AG04450 (cell line): ENCODE data around the gene SUCLA2. TPM values are rescaled to one million over a fixed set of nuclear protein-coding genes. Genes with fewer than 3 reads are reported as not detected.

Source experiments
- CTCF ChIA-PET: fragments of 300-600, 350-600 bp; formaldehyde crosslinking; extraction: SDS; loops from one replicate; lab custom pipeline; 2022; ENCODE audit warnings: antibody characterized with exemption, inconsistent platforms; lab: Charles Lee
- POLR2A ChIA-PET: fragments of 350-600 bp; formaldehyde crosslinking; extraction: SDS; loops from one replicate; lab custom pipeline; 2021; ENCODE audit warnings: antibody characterized with exemption, inconsistent platforms; lab: Yijun Ruan, JAX
- DNase-seq: peaks from one replicate; pipeline ENCODE4 v3.0.0-alpha.2; 2011; ENCODE audit warnings: low read depth, low spot score
- H3K27ac ChIP-seq: one replicate; pipeline ENCODE4 v1.5.1; 2012; ENCODE audit warnings: low read depth, low read length, control low read depth
- H3K27me3 ChIP-seq: one replicate; pipeline ENCODE4 v1.6.0; 2012; ENCODE audit warnings: low read length; ENCODE audit not compliant: control insufficient read depth, insufficient read depth
- H3K4me3 ChIP-seq: 2 replicates; pipeline ENCODE4 v1.5.1; 2011; ENCODE audit warnings: mild to moderate bottlenecking, low read depth, low read length, control low read depth
- H3K9me3 ChIP-seq: 2 replicates; pipeline ENCODE4 v1.5.1; 2012; ENCODE audit warnings: low read length; ENCODE audit not compliant: control insufficient read depth, insufficient read depth
- CTCF ChIP-seq: IDR thresholded peaks from 2 replicates; pipeline ENCODE4 v1.5.1; 2011; ENCODE audit warnings: low read depth, low read length, control low read depth, inconsistent platforms
- polyA plus RNA-seq: library from polyadenylated mRNA; depleted of rRNA; stranded (reverse); fragments of >200 nt; gene quantifications from 2 replicates; pipeline ENCODE4 v1.2.3, GENCODE V29; 2011

The SUCLA2 gene
- polyA plus RNA-seq, 1 experiment: 63.5 TPM

- DNase-seq: no peak
- no peak overlapping the region for H3K4me3 ChIP-seq
- H3K27me3 ChIP-seq: no peaks in the 10 kb centered on the region
- ChIA-PET CTCF (no interaction called here), POLR2A (no interaction called here)
- TF ChIP-seq CTCF: no peak
- no peak overlapping the region for H3K27ac ChIP-seq
- peaks cover 11% of the 10 kb centered on the region for H3K9me3 ChIP-seq
Observed at GRCh38 chr13:48029859-48030258, 28.8 kb upstream of the SUCLA2 start.

- POLR2A ChIA-PET: interaction anchor here (1.3 kb wide), 1 partner anchor 10 kb away, joined by 4 read pairs; the partner anchor contains the start of gene NUDT15
- Histone ChIP-seq H3K9me3 (peaks cover 11% of the 10 kb centered on the region), H3K27ac (no peak overlapping the region), H3K4me3 (no peak overlapping the region), H3K27me3 (no peaks in the 10 kb centered on the region)
- no peak for TF ChIP-seq CTCF
- DNase-seq: no peak
- CTCF ChIA-PET: interaction anchor here (1.3 kb wide), 1 partner anchor 9 kb away, joined by 7 read pairs; the partner anchor contains the start of gene NUDT15
Observed at GRCh38 chr13:48028066-48028465, 27.0 kb upstream of the SUCLA2 start.

- H3K9me3 ChIP-seq: no peaks in the 10 kb centered on the region
- H3K4me3 ChIP-seq: no peak overlapping the region
- no peak overlapping the region for H3K27ac ChIP-seq
- no peak for TF ChIP-seq CTCF
- POLR2A ChIA-PET: no interaction called here
- CTCF ChIA-PET: interaction anchor here (2.2 kb wide), 1 partner anchor 18 kb away, joined by 9 read pairs; the partner anchor contains the start of gene NUDT15
- no peak for DNase-seq
- no peaks in the 10 kb centered on the region for H3K27me3 ChIP-seq
Observed at GRCh38 chr13:48019796-48020195, 18.7 kb upstream of the SUCLA2 start.

- TF ChIP-seq CTCF: no peak
- no peak overlapping the region for H3K4me3 ChIP-seq
- ChIA-PET POLR2A (no interaction called here), CTCF (interaction anchor here (2.2 kb wide), 1 partner anchor 19 kb away, joined by 9 read pairs; the partner anchor contains the start of gene NUDT15)
- no peak overlapping the region for H3K27ac ChIP-seq
- no peaks in the 10 kb centered on the region for H3K9me3 ChIP-seq
- H3K27me3 ChIP-seq: no peaks in the 10 kb centered on the region
- no peak for DNase-seq
Observed at GRCh38 chr13:48018637-48019036, 17.6 kb upstream of the SUCLA2 start.

GRCh38 chr13:48014359-48014758, 13.3 kb upstream of the SUCLA2 start:
- H3K4me3 ChIP-seq: no peak overlapping the region
- no peak for DNase-seq
- no peak for TF ChIP-seq CTCF
- no peak overlapping the region for H3K27ac ChIP-seq
- ChIA-PET CTCF (interaction anchor here (2.6 kb wide), 1 partner anchor 24 kb away, joined by 8 read pairs; the partner anchor contains the start of gene NUDT15), POLR2A (no interaction called here)
- peaks cover 2% of the 10 kb centered on the region for H3K27me3 ChIP-seq
- H3K9me3 ChIP-seq: no peaks in the 10 kb centered on the region
